Activated effector memory CD4-positive, alpha-beta T cell treated with anti-CD3 and anti-CD28 coated beads, Interleukin-2, amount 50 U/mL, for 16 hours (primary cell): Measurements from ENCODE around the gene HUNK.
A peak's percentile ranks its signal among the peaks of the same experiment; 100 is the strongest.
"Not testable (repeated sequence)": the region's sequence is repeated elsewhere in the genome, so short reads cannot be mapped to it uniquely, and the experiment has no call there.

Source experiments
- DNase-seq: peaks from one replicate; pipeline ENCODE4 v3.0.0-alpha.2; 2020

Gene HUNK

GRCh38 chr21:31872452-31873274 is at the start of gene HUNK:
TSS of gene HUNK (plus strand) at chr21:31873020. CDS start at chr21:31873675, 655 bp downstream.
- no peak for DNase-seq

- DNase-seq: no peak
Measured at GRCh38 chr21:31829736-31830472, 42.9 kb upstream of the HUNK start.

- no peak for DNase-seq
Measured at GRCh38 chr21:31830701-31831100, 42.1 kb upstream of the HUNK start.

- DNase-seq: no peak
Measured at GRCh38 chr21:31837041-31837440, 35.8 kb upstream of the HUNK start.

GRCh38 chr21:31837618-31838390 is 35.0 kb upstream of the HUNK start:
- no peak for DNase-seq

GRCh38 chr21:31838586-31839355 is 34.0 kb upstream of the HUNK start:
- no peak for DNase-seq

- no peak for DNase-seq
Measured at GRCh38 chr21:31844206-31844605, 28.6 kb upstream of the HUNK start.

GRCh38 chr21:31845151-31845729 is 27.6 kb upstream of the HUNK start:
- no peak for DNase-seq

GRCh38 chr21:31846690-31847089 is 26.1 kb upstream of the HUNK start:
- DNase-seq: no peak

- no peak for DNase-seq
Measured at GRCh38 chr21:31847761-31848160, 25.1 kb upstream of the HUNK start.

- DNase-seq: no peak
Measured at GRCh38 chr21:31848326-31848985, 24.4 kb upstream of the HUNK start.

GRCh38 chr21:31850886-31851285 is 21.9 kb upstream of the HUNK start:
- no peak for DNase-seq

- no peak for DNase-seq
Measured at GRCh38 chr21:31855180-31855579, 17.6 kb upstream of the HUNK start.

GRCh38 chr21:31857096-31857495 is 15.7 kb upstream of the HUNK start:
- DNase-seq: no peak

GRCh38 chr21:31857631-31858030 is 15.2 kb upstream of the HUNK start:
- DNase-seq: not testable (repeated sequence)

GRCh38 chr21:31860851-31861250 is 12.0 kb upstream of the HUNK start:
- no peak for DNase-seq

GRCh38 chr21:31862078-31862477 is 10.7 kb upstream of the HUNK start:
- no peak for DNase-seq

- DNase-seq: no peak
Measured at GRCh38 chr21:31865429-31865970, 7.3 kb upstream of the HUNK start.

GRCh38 chr21:31866077-31866511 is 6.7 kb upstream of the HUNK start:
- DNase-seq: peak; percentile 87

- no peak for DNase-seq
Measured at GRCh38 chr21:31869750-31870149, 3.1 kb upstream of the HUNK start.

GRCh38 chr21:31870472-31871193 is 2.2 kb upstream of the HUNK start:
- no peak for DNase-seq
